OCI-LY1 (cell line): ENCODE data around the gene KANTR.

ENCODE experiments used
- H2AFZ ChIP-seq: fragments of 200-600 bp; sonication (generic), shearing (Covaris generic); 2 replicates; pipeline ENCODE4 v1.6.0; 2014; ENCODE audit warnings: antibody characterized with exemption, mild to moderate bottlenecking, low read length
- H3F3A ChIP-seq: fragments of 200-600 bp; sonication (generic), shearing (Covaris generic); 2 replicates; pipeline ENCODE4 v1.6.0; 2014; ENCODE audit warnings: mild to moderate bottlenecking, antibody characterized with exemption, low read length, moderate library complexity; ENCODE audit not compliant: insufficient read depth
- H3K27ac ChIP-seq: fragments of 200-600 bp; sonication (generic); 2 replicates; pipeline ENCODE4 v1.5.1; 2014; ENCODE audit warnings: low read length, mixed run types, mild to moderate bottlenecking, low read depth; ENCODE audit not compliant: poor library complexity, severe bottlenecking
- H3K27me3 ChIP-seq: fragments of 200-600 bp; sonication (generic); 2 replicates; pipeline ENCODE4 v1.6.0; 2014; ENCODE audit warnings: antibody characterized with exemption, mild to moderate bottlenecking, low read length, moderate library complexity; ENCODE audit not compliant: insufficient read depth
- H3K36me3 ChIP-seq: fragments of 200-600 bp; sonication (generic); 2 replicates; pipeline ENCODE4 v1.6.1; 2014; ENCODE audit warnings: mild to moderate bottlenecking, antibody characterized with exemption, low read length, moderate library complexity, mixed read lengths; ENCODE audit not compliant: insufficient read depth
- H3K4me1 ChIP-seq: fragments of 200-600 bp; sonication (generic); 2 replicates; pipeline ENCODE4 v1.5.1; 2014; ENCODE audit warnings: mild to moderate bottlenecking, low read length, moderate library complexity; ENCODE audit not compliant: insufficient read depth, severe bottlenecking
- H3K4me2 ChIP-seq: fragments of 200-600 bp; sonication (generic), shearing (Covaris generic); 2 replicates; pipeline ENCODE4 v1.6.1; 2014; ENCODE audit warnings: low read length
- H3K4me3 ChIP-seq: fragments of 200-600 bp; sonication (generic); 2 replicates; pipeline ENCODE4 v1.5.1; 2014; ENCODE audit warnings: low read length, low read depth, mild to moderate bottlenecking, mixed read lengths; ENCODE audit not compliant: poor library complexity, severe bottlenecking
- H3K79me2 ChIP-seq: fragments of 200-600 bp; shearing (Covaris generic); 2 replicates; pipeline ENCODE4 v1.6.1; 2016; ENCODE audit warnings: mixed run types, low read length, mixed read lengths; ENCODE audit not compliant: insufficient read depth
- H3K9ac ChIP-seq: fragments of 200-600 bp; sonication (generic), shearing (Covaris generic); 2 replicates; pipeline ENCODE4 v1.6.1; 2014; ENCODE audit warnings: mild to moderate bottlenecking, low read length, mixed read lengths
- H3K9me2 ChIP-seq: fragments of 200-600 bp; sonication (generic), shearing (Covaris generic); 2 replicates; pipeline ENCODE4 v1.6.1; 2014; ENCODE audit warnings: low read depth, mild to moderate bottlenecking, low read length, mixed read lengths
- H3K9me3 ChIP-seq: fragments of 200-600 bp; shearing (Covaris generic); 2 replicates; pipeline ENCODE4 v1.6.1; 2014; ENCODE audit warnings: low read length, mixed read lengths
- H4K20me1 ChIP-seq: fragments of 200-600 bp; sonication (generic), shearing (Covaris generic); 2 replicates; pipeline ENCODE4 v1.6.0; 2016; ENCODE audit warnings: mild to moderate bottlenecking, low read length; ENCODE audit not compliant: insufficient read depth
- EZH2 ChIP-seq: fragments of 200-600 bp; sonication (generic), shearing (Covaris generic); IDR thresholded peaks from 2 replicates; pipeline ENCODE4 v1.8.0; 2017; ENCODE audit warnings: borderline replicate concordance, mixed run types, mild to moderate bottlenecking, antibody characterized with exemption, low read length, moderate library complexity, mixed read lengths
- TF ChIP-seq, protein P1 (sequence below): fragments of 200-600 bp; sonication (generic), shearing (Covaris generic); IDR thresholded peaks from 2 replicates; pipeline ENCODE4 v1.5.1; 2017; ENCODE audit warnings: mild to moderate bottlenecking, antibody characterized with exemption, low read length, moderate library complexity, mixed read lengths

The KANTR gene

DNA sequence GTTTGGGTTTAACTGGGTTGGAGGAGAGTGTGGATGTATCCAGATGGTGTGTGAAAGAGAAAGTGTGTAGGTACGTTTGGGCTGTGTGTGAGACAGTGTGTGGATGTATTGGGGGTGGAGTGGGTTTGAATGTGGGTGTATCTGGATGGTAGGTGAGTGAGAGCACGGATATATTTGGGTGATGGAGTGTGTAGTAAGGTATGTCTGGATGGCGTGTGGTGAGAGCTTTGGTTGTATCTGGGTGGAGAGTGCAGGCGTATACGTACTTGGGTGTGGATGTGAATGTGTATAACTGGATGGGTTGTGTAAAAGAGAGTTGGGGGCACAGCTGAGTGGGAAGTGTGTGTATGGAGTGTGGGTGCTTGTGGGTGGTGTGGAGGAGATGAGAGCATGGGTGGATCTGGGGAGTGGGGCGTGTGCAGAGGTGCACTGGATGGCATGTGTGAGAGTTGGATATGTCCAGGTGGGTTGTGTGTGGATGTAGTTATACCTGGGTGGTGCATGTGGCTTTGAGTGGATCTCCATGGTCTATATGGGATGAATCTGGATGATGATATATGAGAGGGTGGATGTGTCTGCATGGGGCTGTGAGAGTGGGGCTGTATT lies 38.6 kb upstream of the KANTR start:
- no peaks in the 10 kb centered on the region for H3K79me2 ChIP-seq

DNA sequence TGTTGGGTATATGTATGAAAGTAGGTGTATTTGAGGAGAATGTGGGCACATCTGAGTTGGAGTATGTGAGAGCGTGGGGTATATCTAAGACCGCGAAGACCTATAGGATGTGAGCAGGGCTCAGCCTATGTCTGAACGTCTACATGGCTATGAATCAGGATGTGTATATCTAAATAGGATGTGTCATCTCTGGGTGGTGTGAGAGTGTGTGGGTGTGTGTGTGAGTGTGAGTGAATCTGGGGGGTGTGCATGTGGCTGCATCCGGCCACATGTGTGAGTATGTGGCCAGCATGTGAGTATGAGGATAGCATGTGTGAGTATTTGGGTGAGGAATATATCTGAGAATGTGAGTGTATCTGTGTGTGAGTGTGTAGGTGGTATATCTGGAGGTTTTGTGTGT lies 37.6 kb upstream of the KANTR start:
- Histone ChIP-seq H3K36me3 (no peaks in the 10 kb centered on the region), H4K20me1 (no peaks in the 10 kb centered on the region), H3F3A (no peaks in the 10 kb centered on the region), H3K79me2 (no peaks in the 10 kb centered on the region), H3K27ac (no peak overlapping the region), H3K4me1 (no peaks in the 10 kb centered on the region), H3K9ac (no peak overlapping the region), H3K4me2 (no peak overlapping the region), H2AFZ (no peak overlapping the region), H3K4me3 (no peak overlapping the region), H3K9me2 (no peaks in the 10 kb centered on the region), H3K9me3 (no peaks in the 10 kb centered on the region), H3K27me3 (no peaks in the 10 kb centered on the region)
- TF ChIP-seq EZH2, result no peak
- TF ChIP-seq, protein P1, sequence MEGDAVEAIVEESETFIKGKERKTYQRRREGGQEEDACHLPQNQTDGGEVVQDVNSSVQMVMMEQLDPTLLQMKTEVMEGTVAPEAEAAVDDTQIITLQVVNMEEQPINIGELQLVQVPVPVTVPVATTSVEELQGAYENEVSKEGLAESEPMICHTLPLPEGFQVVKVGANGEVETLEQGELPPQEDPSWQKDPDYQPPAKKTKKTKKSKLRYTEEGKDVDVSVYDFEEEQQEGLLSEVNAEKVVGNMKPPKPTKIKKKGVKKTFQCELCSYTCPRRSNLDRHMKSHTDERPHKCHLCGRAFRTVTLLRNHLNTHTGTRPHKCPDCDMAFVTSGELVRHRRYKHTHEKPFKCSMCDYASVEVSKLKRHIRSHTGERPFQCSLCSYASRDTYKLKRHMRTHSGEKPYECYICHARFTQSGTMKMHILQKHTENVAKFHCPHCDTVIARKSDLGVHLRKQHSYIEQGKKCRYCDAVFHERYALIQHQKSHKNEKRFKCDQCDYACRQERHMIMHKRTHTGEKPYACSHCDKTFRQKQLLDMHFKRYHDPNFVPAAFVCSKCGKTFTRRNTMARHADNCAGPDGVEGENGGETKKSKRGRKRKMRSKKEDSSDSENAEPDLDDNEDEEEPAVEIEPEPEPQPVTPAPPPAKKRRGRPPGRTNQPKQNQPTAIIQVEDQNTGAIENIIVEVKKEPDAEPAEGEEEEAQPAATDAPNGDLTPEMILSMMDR, result no peak

More for the DNA sequence above, 38.6 kb upstream of the KANTR start:
- H3K9me3 ChIP-seq, result no peaks in the 10 kb centered on the region
- H3K9ac ChIP-seq, result no peak overlapping the region
- H3K36me3 ChIP-seq, result no peaks in the 10 kb centered on the region
- no peaks in the 10 kb centered on the region for H3F3A ChIP-seq
- H3K4me2 ChIP-seq, result no peak overlapping the region
- H4K20me1 ChIP-seq, result no peaks in the 10 kb centered on the region
- H3K27me3 ChIP-seq, result no peaks in the 10 kb centered on the region
- no peak overlapping the region for H3K27ac ChIP-seq
- H3K4me1 ChIP-seq, result no peaks in the 10 kb centered on the region
- H3K9me2 ChIP-seq, result no peaks in the 10 kb centered on the region
- H3K4me3 ChIP-seq, result no peak overlapping the region
- TF ChIP-seq, protein P1, result no peak
- no peak for TF ChIP-seq EZH2
- no peak overlapping the region for H2AFZ ChIP-seq

DNA sequence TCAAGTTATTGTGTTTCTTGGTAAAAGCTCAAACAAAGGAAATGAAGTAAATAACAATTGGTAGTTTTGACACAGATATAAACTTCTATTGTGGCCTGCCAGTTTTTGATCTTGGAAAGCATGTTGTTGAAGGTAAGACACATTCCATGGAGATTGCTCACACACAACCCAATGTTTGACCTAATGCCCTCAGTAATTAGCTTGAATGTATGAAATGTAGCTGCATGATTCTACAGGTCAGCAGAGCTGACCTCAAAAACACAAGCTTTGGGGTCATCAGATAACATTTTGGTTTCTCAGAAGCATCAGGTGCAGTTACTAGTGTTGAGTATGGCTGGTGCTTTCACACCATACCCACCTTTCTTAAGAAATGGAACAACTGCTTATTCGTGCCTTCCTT lies 28.8 kb upstream of the KANTR start:
- TF ChIP-seq EZH2, result no peak
- TF ChIP-seq, protein P1, result no peak
- H3K9ac ChIP-seq, result no peak overlapping the region
- H3K9me3 ChIP-seq, result no peaks in the 10 kb centered on the region
- H3K4me2 ChIP-seq, result no peak overlapping the region
- no peak overlapping the region for H3K27ac ChIP-seq
- no peaks in the 10 kb centered on the region for H3F3A ChIP-seq
- no peaks in the 10 kb centered on the region for H3K4me1 ChIP-seq
- H4K20me1 ChIP-seq, result no peaks in the 10 kb centered on the region
- no peaks in the 10 kb centered on the region for H3K9me2 ChIP-seq
- no peak overlapping the region for H2AFZ ChIP-seq
- no peaks in the 10 kb centered on the region for H3K27me3 ChIP-seq
- no peak overlapping the region for H3K4me3 ChIP-seq
- no peaks in the 10 kb centered on the region for H3K79me2 ChIP-seq
- no peaks in the 10 kb centered on the region for H3K36me3 ChIP-seq
